Measurements from ENCODE around the gene MAD1L1. TPM values are rescaled to one million over a fixed set of nuclear protein-coding genes. Genes with fewer than 3 reads are reported as not detected.
A peak's percentile ranks its signal among the peaks of the same experiment; 100 is the strongest.

MAD1L1 gene
- total and polyA plus RNA-seq, 2 donors (not counting 3 experiments of a cell fraction or from before 2014, with no cell fraction given) = 34.1 to 42.3 TPM

- no TSS peak for BruUV-seq (replicated peaks)
- Histone ChIP-seq H3K27ac (ENCODE audit: insufficient read depth, low read depth, low read length) (no peak overlapping the region), H3K9ac (replicated peaks; ENCODE audit: extremely low read depth, insufficient read depth, low read length) (no peak overlapping the region), H3K4me2 (ENCODE audit: insufficient read depth, low read length) (no peak overlapping the region), H3K9me1 (replicated peaks; ENCODE audit: control insufficient read depth, extremely low read depth, insufficient read depth, low read length) (no peaks in the 10 kb centered on the region), H3K4me1 (ENCODE audit: control insufficient read depth, extremely low read depth, insufficient read depth, low read length) (peaks cover 30% of the 10 kb centered on the region), H3K36me3 (ENCODE audit: control insufficient read depth in 2 of 2, extremely low read depth in 1 of 2, insufficient read depth in 2 of 2, low read length in 2 of 2) (no peaks in the 10 kb centered on the region), H3K9me3 (replicated peaks; ENCODE audit: control insufficient read depth, insufficient read depth, low read length) (no peaks in the 10 kb centered on the region), H4K20me1 (replicated peaks; ENCODE audit: control insufficient read depth, extremely low read depth, insufficient read depth, low read length) (no peaks in the 10 kb centered on the region), H3K4me3 (replicated peaks in 1 of 3; ENCODE audit: insufficient read depth in 1 of 3, low read depth in 1 of 3, low read length in 3 of 3) (no peak overlapping the region), H2AFZ (ENCODE audit: low read depth, low read length) (no peak overlapping the region), H3K79me2 (ENCODE audit: control insufficient read depth, insufficient read depth, low read length) (no peaks in the 10 kb centered on the region), H3K27me3 (ENCODE audit: control insufficient read depth in 2 of 2, insufficient read depth in 2 of 2, low read length in 2 of 2) (no peaks in the 10 kb centered on the region)
- DNase-seq (ENCODE audit: low read depth, low spot score) (no peak), FAIRE-seq (no peak)
- intact Hi-C loops (cut with micrococcal nuclease) = loop anchor here (5.0 kb wide), 2 partner anchors 42 to 237 kb away; partner anchors contain the start of gene EIF3B
- TF ChIP-seq MYC (IDR thresholded peaks at IDR 0.05; ENCODE audit: low read depth, low read length) (no peak), POLR2AphosphoS5 (IDR thresholded peaks at IDR 0.05; ENCODE audit: insufficient read depth, low read depth, low read length) (no peak), GATA2 (IDR thresholded peaks at IDR 0.05; ENCODE audit: insufficient read depth, insufficient read length, low read depth, low read length) (no peak), JUN (IDR thresholded peaks at IDR 0.05; ENCODE audit: borderline replicate concordance, insufficient read depth, insufficient read length, low read depth) (no peak), POLR2A (IDR thresholded peaks at IDR 0.05; ENCODE audit: low read depth, low read length) (no peak)
- TF ChIP-seq, protein P1, sequence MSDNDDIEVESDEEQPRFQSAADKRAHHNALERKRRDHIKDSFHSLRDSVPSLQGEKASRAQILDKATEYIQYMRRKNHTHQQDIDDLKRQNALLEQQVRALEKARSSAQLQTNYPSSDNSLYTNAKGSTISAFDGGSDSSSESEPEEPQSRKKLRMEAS (IDR thresholded peaks at IDR 0.05; ENCODE audit: insufficient read depth, insufficient read length) = no peak
- ChIA-PET POLR2A (no interaction called here), CTCF (no interaction called here)
- dilution Hi-C loops (cut with MboI; ENCODE audit: extremely low pct_ligation_motif_present, low sequenced_read_pairs) = no loop called here
Measured at GRCh38 chr7:2114926-2115759, 117.6 kb downstream of the MAD1L1 start.

GRCh38 chr7:2114052-2114451 is 118.7 kb downstream of the MAD1L1 start:
- TF ChIP-seq JUN (IDR thresholded peaks at IDR 0.05; ENCODE audit: borderline replicate concordance, insufficient read depth, insufficient read length, low read depth) (no peak), FOS (IDR thresholded peaks at IDR 0.05; ENCODE audit: borderline replicate concordance, insufficient read depth, low read length) (no peak), CTCF (IDR thresholded peaks at IDR 0.05; ENCODE audit: extremely low read depth in 1 of 2, insufficient read depth in 1 of 2, low read depth in 1 of 2, low read length in 2 of 2) (no peak), MYC (IDR thresholded peaks at IDR 0.05; ENCODE audit: low read depth, low read length) (no peak), EZH2 (IDR thresholded peaks at IDR 0.05; ENCODE audit: borderline replicate concordance, low read depth, low read length, severe bottlenecking) (no peak), POLR2AphosphoS5 (IDR thresholded peaks at IDR 0.05; ENCODE audit: insufficient read depth, low read depth, low read length) (no peak), GATA2 (IDR thresholded peaks at IDR 0.05; ENCODE audit: insufficient read depth, insufficient read length, low read depth, low read length) (no peak), POLR2A (IDR thresholded peaks at IDR 0.05; ENCODE audit: low read depth, low read length) (no peak)
- TF ChIP-seq, protein P1 (IDR thresholded peaks at IDR 0.05; ENCODE audit: insufficient read depth, insufficient read length) = no peak
- Histone ChIP-seq H3K79me2 (ENCODE audit: control insufficient read depth, insufficient read depth, low read length) (peaks cover 2% of the 10 kb centered on the region), H3K27me3 (ENCODE audit: control insufficient read depth in 2 of 2, insufficient read depth in 2 of 2, low read length in 2 of 2) (no peaks in the 10 kb centered on the region), H3K4me3 (replicated peaks in 1 of 3; ENCODE audit: insufficient read depth in 1 of 3, low read depth in 1 of 3, low read length in 3 of 3) (no peak overlapping the region), H3K4me1 (ENCODE audit: control insufficient read depth, extremely low read depth, insufficient read depth, low read length) (peaks cover 39% of the 10 kb centered on the region), H3K36me3 (ENCODE audit: control insufficient read depth in 2 of 2, extremely low read depth in 1 of 2, insufficient read depth in 2 of 2, low read length in 2 of 2) (no peaks in the 10 kb centered on the region), H4K20me1 (replicated peaks; ENCODE audit: control insufficient read depth, extremely low read depth, insufficient read depth, low read length) (no peaks in the 10 kb centered on the region), H3K9me3 (replicated peaks; ENCODE audit: control insufficient read depth, insufficient read depth, low read length) (no peaks in the 10 kb centered on the region), H3K9ac (replicated peaks; ENCODE audit: extremely low read depth, insufficient read depth, low read length) (no peak overlapping the region), H2AFZ (ENCODE audit: low read depth, low read length) (no peak overlapping the region), H3K9me1 (replicated peaks; ENCODE audit: control insufficient read depth, extremely low read depth, insufficient read depth, low read length) (no peaks in the 10 kb centered on the region), H3K27ac (ENCODE audit: insufficient read depth, low read depth, low read length) (no peak overlapping the region), H3K4me2 (ENCODE audit: insufficient read depth, low read length) (no peak overlapping the region)
- ChIA-PET POLR2A (no interaction called here), CTCF (no interaction called here)
- no TSS peak for BruUV-seq (replicated peaks)
- DNase-seq (ENCODE audit: low read depth, low spot score) (no peak), FAIRE-seq (peak; percentile 40)
- dilution Hi-C loops (cut with MboI; ENCODE audit: extremely low pct_ligation_motif_present, low sequenced_read_pairs) = no loop called here
- intact Hi-C loops (cut with micrococcal nuclease) = loop anchor here (5.0 kb wide), 2 partner anchors 43 to 238 kb away; partner anchors contain the start of gene EIF3B
